Cardiac muscle cell (in vitro differentiated cells and primary cell): ENCODE results near the gene ALX4. TPM values are rescaled to one million over a fixed set of nuclear protein-coding genes. Genes with fewer than 3 reads are reported as not detected.
A peak's percentile ranks its signal among the peaks of the same experiment; 100 is the strongest.

Experiments used
- DNase-seq, 2 donors: peaks; one replicate each; pipeline versions ENCODE4 v3.0.0 to v3.0.0-alpha.2; 2010 to 2017; ENCODE audit warnings: low read depth in 1 of 2, low spot score in 1 of 2
- H3K27ac ChIP-seq: fragments of 200-600 bp; sonication (generic); 2 replicates; pipeline ENCODE4 v1.5.1; 2016
- H3K27me3 ChIP-seq: fragments of 200-600 bp; sonication (generic); 2 replicates; pipeline ENCODE4 v1.6.0; 2016; ENCODE audit warnings: control low read depth
- H3K36me3 ChIP-seq: fragments of 200-600 bp; sonication (generic); 2 replicates; pipeline ENCODE4 v1.5.1; 2016; ENCODE audit warnings: control low read depth
- H3K4me1 ChIP-seq: fragments of 200-600 bp; sonication (generic); 2 replicates; pipeline ENCODE4 v1.8.1; 2017; ENCODE audit warnings: low read depth, mild to moderate bottlenecking, mixed run types
- H3K4me3 ChIP-seq: fragments of 200-600 bp; sonication (generic); 2 replicates; pipeline ENCODE4 v1.5.1; 2016; ENCODE audit warnings: mild to moderate bottlenecking
- H3K9me3 ChIP-seq: fragments of 200-600 bp; sonication (generic); 2 replicates; pipeline ENCODE4 v1.5.1; 2017; ENCODE audit warnings: low read depth, mild to moderate bottlenecking, control low read depth
- polyA plus RNA-seq: library from polyadenylated mRNA; unstranded; fragments of >200 nt; fragmentation: Nextera tagmentation; extraction: Ambion mirVana; gene quantifications from 2 replicates; pipeline ENCODE4 v1.2.1, GENCODE V29; 2016
- total RNA-seq: library from RNA; depleted of rRNA; stranded (reverse); fragments of >200 nt; gene quantifications from 2 replicates; pipeline ENCODE4 v1.2.3, GENCODE V29; 2016
- TF ChIP-seq, protein P1 (sequence below): IDR thresholded peaks from 2 replicates; pipeline ENCODE4 v1.5.1; 2012; ENCODE audit warnings: low read depth, mild to moderate bottlenecking, low read length

The ALX4 gene
- total and polyA plus RNA-seq, 2 experiments from 2014 or later: 0.15 TPM; not detected in 1

DNA sequence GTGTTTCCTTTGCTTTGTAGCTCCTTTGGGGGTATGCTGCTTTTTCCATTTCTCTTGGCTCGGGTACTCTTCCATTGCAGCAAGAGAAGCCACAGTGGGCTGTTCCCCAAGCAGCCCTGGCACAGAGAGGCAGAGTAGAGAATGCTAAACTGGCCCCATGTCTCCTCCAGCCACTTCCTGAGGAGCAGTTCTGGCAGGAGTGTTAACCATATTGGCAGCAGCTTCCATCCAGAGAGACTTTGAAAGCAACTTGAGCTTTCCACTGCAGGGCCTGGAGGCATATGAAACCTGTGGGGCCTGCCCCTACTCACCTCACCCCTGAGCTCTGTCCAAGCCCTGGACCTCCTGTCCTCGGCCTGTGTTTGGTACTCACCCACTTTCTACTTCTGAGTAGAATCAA lies 61.8 kb downstream of the ALX4 start:
- H3K27me3 ChIP-seq: no peaks in the 10 kb centered on the region
- H3K4me3 ChIP-seq: no peak overlapping the region
- TF ChIP-seq, protein P1, sequence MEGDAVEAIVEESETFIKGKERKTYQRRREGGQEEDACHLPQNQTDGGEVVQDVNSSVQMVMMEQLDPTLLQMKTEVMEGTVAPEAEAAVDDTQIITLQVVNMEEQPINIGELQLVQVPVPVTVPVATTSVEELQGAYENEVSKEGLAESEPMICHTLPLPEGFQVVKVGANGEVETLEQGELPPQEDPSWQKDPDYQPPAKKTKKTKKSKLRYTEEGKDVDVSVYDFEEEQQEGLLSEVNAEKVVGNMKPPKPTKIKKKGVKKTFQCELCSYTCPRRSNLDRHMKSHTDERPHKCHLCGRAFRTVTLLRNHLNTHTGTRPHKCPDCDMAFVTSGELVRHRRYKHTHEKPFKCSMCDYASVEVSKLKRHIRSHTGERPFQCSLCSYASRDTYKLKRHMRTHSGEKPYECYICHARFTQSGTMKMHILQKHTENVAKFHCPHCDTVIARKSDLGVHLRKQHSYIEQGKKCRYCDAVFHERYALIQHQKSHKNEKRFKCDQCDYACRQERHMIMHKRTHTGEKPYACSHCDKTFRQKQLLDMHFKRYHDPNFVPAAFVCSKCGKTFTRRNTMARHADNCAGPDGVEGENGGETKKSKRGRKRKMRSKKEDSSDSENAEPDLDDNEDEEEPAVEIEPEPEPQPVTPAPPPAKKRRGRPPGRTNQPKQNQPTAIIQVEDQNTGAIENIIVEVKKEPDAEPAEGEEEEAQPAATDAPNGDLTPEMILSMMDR: no peak
- no peaks in the 10 kb centered on the region for H3K9me3 ChIP-seq
- peaks cover 26% of the 10 kb centered on the region for H3K4me1 ChIP-seq
- H3K36me3 ChIP-seq: no peaks in the 10 kb centered on the region
- no peak overlapping the region for H3K27ac ChIP-seq
- peak in 1 of 2 donors; percentile 66 for DNase-seq

DNA sequence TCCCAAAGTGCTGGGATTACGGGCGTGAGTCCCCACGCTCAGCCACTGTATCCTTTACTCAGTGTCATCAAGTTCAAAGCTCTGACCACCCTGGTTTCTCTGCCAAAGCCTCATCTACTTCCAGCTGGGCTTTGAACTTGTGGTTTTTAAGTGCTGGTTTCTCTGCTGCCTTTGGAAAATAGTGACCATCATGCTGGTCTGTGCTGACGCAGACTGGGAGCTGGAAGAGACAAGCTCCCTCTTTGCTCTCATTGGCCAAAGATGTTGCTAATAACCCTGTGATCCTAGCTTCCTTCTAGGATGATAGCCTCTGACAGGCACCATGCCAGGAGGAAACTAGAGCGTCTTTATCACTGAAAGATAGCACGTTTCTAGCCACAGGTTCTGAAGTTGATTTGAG lies 62.4 kb downstream of the ALX4 start:
- no peak overlapping the region for H3K4me3 ChIP-seq
- H3K27me3 ChIP-seq: no peaks in the 10 kb centered on the region
- no peaks in the 10 kb centered on the region for H3K36me3 ChIP-seq
- TF ChIP-seq, protein P1: no peak
- peaks cover 32% of the 10 kb centered on the region for H3K4me1 ChIP-seq
- no peaks in the 10 kb centered on the region for H3K9me3 ChIP-seq
- DNase-seq: peak in 1 of 2 donors; percentile 34
- no peak overlapping the region for H3K27ac ChIP-seq

DNA sequence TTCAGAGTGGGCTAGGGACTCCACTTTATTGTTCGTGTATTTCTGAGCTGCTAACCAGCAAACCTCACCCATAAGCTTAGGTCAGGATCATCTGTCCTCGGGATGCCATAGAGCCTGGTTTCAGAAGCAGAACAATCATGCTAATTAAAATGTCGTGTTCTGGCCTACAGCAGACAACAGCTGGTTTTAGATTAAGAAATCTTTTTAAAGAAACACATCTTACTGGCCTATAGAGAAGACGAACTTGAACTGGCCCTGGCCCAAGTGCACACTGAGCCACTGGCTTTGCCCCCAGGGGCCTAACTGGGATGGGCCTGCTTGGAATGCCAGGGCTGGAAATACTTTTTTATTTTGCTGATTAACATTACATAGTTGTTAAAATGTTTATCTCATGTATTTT lies 63.2 kb downstream of the ALX4 start:
- Histone ChIP-seq H3K36me3 (no peaks in the 10 kb centered on the region), H3K9me3 (no peaks in the 10 kb centered on the region), H3K4me1 (peaks cover 40% of the 10 kb centered on the region), H3K27ac (no peak overlapping the region), H3K27me3 (no peaks in the 10 kb centered on the region), H3K4me3 (no peak overlapping the region)
- peak in 1 of 2 donors; percentile 77 for DNase-seq
- TF ChIP-seq, protein P1: no peak

DNA sequence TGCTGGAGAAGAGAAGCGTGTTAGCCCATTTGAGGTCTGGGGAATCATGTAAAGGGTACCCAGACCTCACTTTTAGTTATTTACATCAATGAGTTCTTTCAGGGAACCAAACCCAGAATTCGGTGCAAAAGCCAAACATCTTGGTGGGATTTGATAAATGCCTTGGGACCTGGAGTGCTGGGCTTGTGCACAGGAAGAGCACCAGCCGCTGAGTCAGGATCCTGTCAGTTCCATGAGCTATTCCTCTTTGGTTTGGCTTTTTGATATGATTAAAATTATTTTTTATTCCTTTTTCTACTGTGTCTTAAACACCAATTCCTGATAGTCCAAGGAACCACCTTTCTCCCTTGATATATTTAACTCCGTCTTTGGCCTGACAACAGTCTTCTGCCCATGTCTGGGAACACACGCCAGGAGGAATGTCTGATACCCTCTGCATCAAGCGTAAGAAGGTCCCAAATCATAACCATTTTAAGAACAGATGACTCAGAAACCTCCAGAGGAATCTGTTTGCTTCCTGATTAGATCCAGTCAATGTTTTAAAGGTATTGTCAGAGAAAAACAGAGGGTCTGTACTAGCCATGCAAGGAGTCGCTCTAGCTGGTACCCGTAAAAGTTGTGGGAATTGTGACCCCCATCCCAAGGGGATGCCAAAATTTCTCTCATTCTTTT lies 65.2 kb downstream of the ALX4 start:
- H3K36me3 ChIP-seq: no peaks in the 10 kb centered on the region
- TF ChIP-seq, protein P1: no peak
- peak overlapping the region; percentile 99 for H3K27ac ChIP-seq
- no peak overlapping the region for H3K4me3 ChIP-seq
- H3K9me3 ChIP-seq: no peaks in the 10 kb centered on the region
- H3K4me1 ChIP-seq: peaks cover 42% of the 10 kb centered on the region
- no peaks in the 10 kb centered on the region for H3K27me3 ChIP-seq
- peak in 1 of 2 donors; percentile 40 for DNase-seq

DNA sequence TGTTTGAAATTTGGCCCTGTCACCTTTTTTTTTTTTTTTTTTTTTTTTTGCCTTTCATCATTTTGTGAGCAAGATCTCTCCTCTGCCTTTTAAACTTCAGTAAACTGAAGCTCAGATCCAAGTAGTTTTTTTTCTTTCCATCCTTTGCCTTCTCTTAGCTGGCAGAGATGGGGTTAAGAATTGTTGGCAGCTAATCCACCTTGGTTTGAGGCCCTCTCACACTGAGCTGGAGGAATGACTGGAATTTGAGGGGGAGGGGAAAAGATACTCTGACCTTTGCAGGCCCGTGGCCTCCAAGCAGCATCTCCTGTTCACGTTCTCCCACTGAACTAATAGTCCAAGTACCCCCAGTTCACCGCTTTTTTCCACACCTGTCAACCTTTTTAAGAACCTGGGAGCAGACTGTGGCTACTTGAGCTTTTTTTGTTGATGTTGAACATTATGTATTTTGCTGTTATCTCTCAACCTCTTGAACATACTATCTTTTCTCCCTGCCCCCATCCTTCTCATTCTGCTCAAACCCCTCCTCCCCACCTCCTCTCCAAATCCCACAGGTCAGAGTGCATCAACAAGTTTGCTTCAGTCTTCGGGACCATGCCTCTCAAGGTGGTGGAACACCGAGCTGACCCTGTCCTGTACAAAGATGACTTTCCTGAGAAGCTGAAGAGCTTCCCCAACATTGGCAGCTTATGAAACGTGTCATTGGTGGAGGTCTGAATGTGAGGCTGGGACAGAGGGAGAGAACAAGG lies 66.2 kb downstream of the ALX4 start:
- TF ChIP-seq, protein P1: no peak
- H3K27ac ChIP-seq: peak overlapping the region; percentile 99

More for the DNA sequence above, 66.2 kb downstream of the ALX4 start:
- H3K9me3 ChIP-seq: no peaks in the 10 kb centered on the region
- H3K4me1 ChIP-seq: peaks cover 42% of the 10 kb centered on the region
- H3K4me3 ChIP-seq: no peak overlapping the region
- no peaks in the 10 kb centered on the region for H3K27me3 ChIP-seq
- peak; percentile 89 to 92 for DNase-seq
- H3K36me3 ChIP-seq: no peaks in the 10 kb centered on the region
